Dendritic cell treated with granulocyte-macrophage colony-stimulating factor and Interleukin-4, amounts not matched to agents 40 ng/mL and 50 ng/mL, for 4 days (primary cell): ENCODE data around the gene PCED1A.

Experiments
- H3K27ac Mint-ChIP-seq: one replicate; pipeline ENCODE4 v1.8.0; 2022; ENCODE audit warnings: mild to moderate bottlenecking, mixed read lengths
- H3K27me3 Mint-ChIP-seq: one replicate; pipeline ENCODE4 v1.8.0; 2022; ENCODE audit warnings: mild to moderate bottlenecking, mixed read lengths
- H3K36me3 Mint-ChIP-seq: one replicate; pipeline ENCODE4 v1.8.0; 2022; ENCODE audit warnings: low read depth, mixed read lengths
- H3K4me1 Mint-ChIP-seq: one replicate; pipeline ENCODE4 v1.8.0; 2022; ENCODE audit warnings: low read depth, mixed read lengths
- H3K4me3 Mint-ChIP-seq: one replicate; pipeline ENCODE4 v1.8.0; 2022; ENCODE audit warnings: mild to moderate bottlenecking, moderate library complexity, mixed read lengths
- H3K9me3 Mint-ChIP-seq: one replicate; pipeline ENCODE4 v1.8.0; 2022; ENCODE audit warnings: mixed read lengths
- intact Hi-C: fragments of 100-400 bp; cut with micrococcal nuclease; formaldehyde crosslinking; loops from one replicate; pipeline ENCODE4 v1.15.0; 2022

PCED1A gene

DNA sequence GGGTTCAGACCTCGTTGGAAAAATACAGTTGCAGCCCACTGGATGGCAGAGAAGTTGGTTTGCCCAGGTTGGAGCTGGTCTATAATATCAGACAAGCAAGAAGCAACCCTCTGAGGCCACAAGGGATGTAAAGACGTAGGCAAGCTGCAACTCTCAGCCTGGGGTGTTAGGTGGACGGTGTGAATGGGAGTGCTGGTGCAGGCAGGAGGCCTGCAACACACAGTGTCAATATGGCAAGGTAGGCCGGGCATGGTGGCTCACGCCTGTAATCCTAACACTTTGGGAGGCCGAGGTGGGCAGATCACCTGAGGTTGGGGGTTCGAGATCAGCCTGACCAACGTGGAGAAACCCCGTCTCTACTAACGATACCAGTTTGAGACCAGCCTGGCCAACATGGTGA lies 10.6 kb upstream of the PCED1A start:
- no peak overlapping the region for H3K27ac Mint-ChIP-seq
- peaks cover 12% of the 10 kb centered on the region for H3K4me1 Mint-ChIP-seq
- peaks cover 24% of the 10 kb centered on the region for H3K36me3 Mint-ChIP-seq
- H3K9me3 Mint-ChIP-seq, result no peaks in the 10 kb centered on the region
- intact Hi-C loops, result loop anchor here (5.0 kb wide), 1 partner anchor 94 kb away; no protein-coding TSS in a partner anchor
- no peaks in the 10 kb centered on the region for H3K27me3 Mint-ChIP-seq
- no peak overlapping the region for H3K4me3 Mint-ChIP-seq

DNA sequence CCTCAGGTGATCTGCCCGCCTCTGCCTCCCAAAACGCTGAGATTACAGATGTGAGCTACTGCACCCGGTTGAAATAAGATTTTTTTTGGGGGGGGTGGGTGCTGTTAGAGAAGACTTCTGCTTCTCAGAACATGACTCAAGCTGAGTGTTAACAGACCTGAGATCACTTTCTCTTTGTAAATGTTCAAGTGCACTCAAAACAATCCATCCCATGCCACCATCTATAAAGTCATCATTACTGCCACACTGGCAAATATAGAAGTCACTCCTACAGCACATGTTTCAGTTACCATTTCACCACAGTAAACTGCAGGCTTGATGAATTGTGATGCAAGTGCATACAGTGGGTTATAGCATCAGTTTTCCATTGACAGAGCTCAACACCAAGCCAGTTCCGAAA lies 9.1 kb upstream of the PCED1A start:
- intact Hi-C loops, result no loop called here
- Mint-ChIP-seq H3K9me3 (no peaks in the 10 kb centered on the region), H3K4me3 (no peak overlapping the region), H3K27me3 (no peaks in the 10 kb centered on the region), H3K4me1 (peaks cover 21% of the 10 kb centered on the region), H3K36me3 (peaks cover 30% of the 10 kb centered on the region), H3K27ac (no peak overlapping the region)

DNA sequence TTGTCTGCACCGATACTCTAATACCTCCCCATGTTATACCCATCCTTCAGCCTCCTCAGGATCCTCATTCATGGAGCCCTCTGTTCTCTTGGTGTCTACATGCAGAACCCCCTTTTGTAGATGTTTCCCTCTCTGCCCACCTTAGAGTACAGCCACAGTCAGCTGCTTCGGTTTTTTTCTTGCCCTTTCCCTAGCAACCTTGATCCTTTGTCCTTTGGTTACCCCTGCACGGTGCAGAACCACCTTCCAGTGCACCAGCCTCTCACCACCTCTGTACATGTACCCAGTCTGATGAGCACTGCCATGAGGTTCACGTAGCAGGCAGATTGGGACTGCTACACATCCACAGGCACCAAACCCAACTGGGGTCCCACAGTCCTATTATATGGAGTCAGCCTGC lies 7.3 kb upstream of the PCED1A start:
- Mint-ChIP-seq H3K27ac (no peak overlapping the region), H3K4me1 (peaks cover 28% of the 10 kb centered on the region), H3K9me3 (no peaks in the 10 kb centered on the region), H3K27me3 (no peaks in the 10 kb centered on the region), H3K4me3 (no peak overlapping the region), H3K36me3 (peaks cover 33% of the 10 kb centered on the region)
- intact Hi-C loops, result no loop called here

DNA sequence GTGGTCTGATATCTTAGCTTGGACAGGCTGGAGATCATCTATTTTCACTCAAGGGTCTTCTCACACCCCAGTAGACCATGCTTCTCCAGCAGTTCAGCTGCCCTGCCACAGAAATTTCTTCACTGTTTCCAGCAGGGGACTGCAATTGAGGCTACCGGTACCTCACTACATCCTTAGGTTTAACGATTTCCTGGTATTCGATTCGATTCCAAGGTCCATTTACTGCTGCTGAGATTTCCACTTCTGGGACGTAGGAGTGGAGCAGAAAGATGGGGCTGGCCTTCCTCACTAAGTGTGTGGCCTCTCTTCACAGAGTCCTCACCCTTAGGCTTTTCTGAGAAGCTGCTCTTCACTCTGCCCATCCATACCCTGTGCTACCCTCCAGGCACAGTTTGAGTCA lies 6.2 kb upstream of the PCED1A start:
- peaks cover 33% of the 10 kb centered on the region for H3K36me3 Mint-ChIP-seq
- no peaks in the 10 kb centered on the region for H3K9me3 Mint-ChIP-seq
- intact Hi-C loops, result no loop called here
- H3K4me1 Mint-ChIP-seq, result peaks cover 24% of the 10 kb centered on the region
- no peak overlapping the region for H3K27ac Mint-ChIP-seq
- H3K4me3 Mint-ChIP-seq, result no peak overlapping the region
- no peaks in the 10 kb centered on the region for H3K27me3 Mint-ChIP-seq

DNA sequence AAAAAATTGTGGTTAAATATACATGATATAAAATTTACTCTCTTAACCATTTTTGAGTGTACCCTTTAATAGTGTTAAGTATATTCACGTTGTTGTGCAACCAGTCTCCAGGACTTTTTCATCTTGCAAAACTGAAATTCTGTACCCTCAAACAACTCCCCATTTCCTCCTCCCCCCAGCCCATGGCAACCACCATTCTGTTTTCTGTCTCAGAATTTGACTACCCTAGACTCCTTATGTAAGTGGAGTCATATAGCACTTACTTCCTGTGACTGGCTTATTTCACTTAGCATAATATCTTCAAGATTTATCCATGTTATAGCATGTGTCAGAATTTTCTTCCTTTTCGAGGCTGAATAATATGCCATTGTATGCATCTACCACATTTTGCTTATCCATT lies 5.2 kb upstream of the PCED1A start:
- Mint-ChIP-seq H3K27me3 (no peaks in the 10 kb centered on the region), H3K27ac (no peak overlapping the region), H3K36me3 (peaks cover 40% of the 10 kb centered on the region), H3K4me3 (no peak overlapping the region), H3K9me3 (no peaks in the 10 kb centered on the region), H3K4me1 (peaks cover 29% of the 10 kb centered on the region)
- intact Hi-C loops, result no loop called here

DNA sequence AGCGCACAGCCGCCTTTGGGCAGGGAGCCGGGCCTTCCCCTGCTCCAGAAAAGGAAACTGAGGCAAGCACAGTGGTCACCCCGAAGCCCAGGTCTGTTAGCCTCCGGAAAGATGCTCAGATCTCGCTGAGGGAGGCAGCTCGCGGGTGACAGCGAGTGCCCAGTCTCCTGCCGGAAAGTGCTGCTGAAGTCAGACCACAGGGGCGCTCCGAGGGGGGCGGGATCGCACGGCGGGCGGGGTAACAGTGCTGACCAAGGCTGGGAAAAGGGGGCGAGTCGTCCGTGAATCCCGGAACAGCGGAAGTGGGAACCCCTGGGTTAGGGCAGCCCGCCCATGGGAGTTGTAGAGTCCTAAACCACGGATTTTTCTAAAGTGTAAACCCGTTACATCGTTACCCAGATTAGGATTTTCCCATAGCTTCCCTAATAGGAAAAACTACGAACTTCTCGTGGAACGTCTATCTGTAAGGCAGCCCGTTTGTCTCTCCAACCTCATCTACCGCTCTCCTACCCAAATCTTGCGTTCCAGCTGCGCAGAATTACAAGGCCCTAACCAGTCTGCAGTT lies 594 bp upstream of the PCED1A start:
- Mint-ChIP-seq H3K27me3 (peaks cover 2% of the 10 kb centered on the region), H3K4me3 (peak overlapping the region; percentile 88), H3K36me3 (peaks cover 60% of the 10 kb centered on the region), H3K27ac (peak overlapping the region; percentile 93), H3K9me3 (no peaks in the 10 kb centered on the region), H3K4me1 (peaks cover 55% of the 10 kb centered on the region)
- intact Hi-C loops, result loop anchor here (1.0 to 2.0 kb wide), 2 partner anchors 9 to 30 kb away; no protein-coding TSS in a partner anchor

DNA sequence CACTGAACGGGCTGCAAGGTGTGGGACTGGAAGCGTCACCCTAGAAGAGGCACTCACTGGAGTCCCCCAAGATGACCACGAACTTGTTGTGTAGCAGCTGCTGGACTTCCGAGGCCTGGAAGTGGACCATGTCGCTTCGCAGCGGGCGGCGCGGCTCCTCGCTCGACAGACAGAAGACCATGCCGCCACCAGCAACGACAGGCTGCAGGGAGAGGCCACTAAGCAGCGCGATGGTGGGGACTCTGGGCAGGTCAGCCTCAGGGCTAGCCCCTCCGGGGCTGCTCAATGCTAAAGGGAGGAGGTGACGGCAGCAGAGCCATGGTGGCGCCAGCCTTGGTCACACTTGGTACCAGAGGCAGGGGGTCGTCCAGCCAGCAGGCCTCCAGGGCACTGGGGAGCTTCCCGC lies 720 bp downstream of the PCED1A start:
- peak overlapping the region; percentile 93 for H3K27ac Mint-ChIP-seq
- intact Hi-C loops, result loop anchor here (1.0 to 2.0 kb wide), 2 partner anchors 7 to 31 kb away; no protein-coding TSS in a partner anchor
- peaks cover 2% of the 10 kb centered on the region for H3K27me3 Mint-ChIP-seq
- no peaks in the 10 kb centered on the region for H3K9me3 Mint-ChIP-seq
- peak overlapping the region; percentile 69 for H3K4me3 Mint-ChIP-seq
- peaks cover 62% of the 10 kb centered on the region for H3K4me1 Mint-ChIP-seq
- H3K36me3 Mint-ChIP-seq, result peaks cover 67% of the 10 kb centered on the region

DNA sequence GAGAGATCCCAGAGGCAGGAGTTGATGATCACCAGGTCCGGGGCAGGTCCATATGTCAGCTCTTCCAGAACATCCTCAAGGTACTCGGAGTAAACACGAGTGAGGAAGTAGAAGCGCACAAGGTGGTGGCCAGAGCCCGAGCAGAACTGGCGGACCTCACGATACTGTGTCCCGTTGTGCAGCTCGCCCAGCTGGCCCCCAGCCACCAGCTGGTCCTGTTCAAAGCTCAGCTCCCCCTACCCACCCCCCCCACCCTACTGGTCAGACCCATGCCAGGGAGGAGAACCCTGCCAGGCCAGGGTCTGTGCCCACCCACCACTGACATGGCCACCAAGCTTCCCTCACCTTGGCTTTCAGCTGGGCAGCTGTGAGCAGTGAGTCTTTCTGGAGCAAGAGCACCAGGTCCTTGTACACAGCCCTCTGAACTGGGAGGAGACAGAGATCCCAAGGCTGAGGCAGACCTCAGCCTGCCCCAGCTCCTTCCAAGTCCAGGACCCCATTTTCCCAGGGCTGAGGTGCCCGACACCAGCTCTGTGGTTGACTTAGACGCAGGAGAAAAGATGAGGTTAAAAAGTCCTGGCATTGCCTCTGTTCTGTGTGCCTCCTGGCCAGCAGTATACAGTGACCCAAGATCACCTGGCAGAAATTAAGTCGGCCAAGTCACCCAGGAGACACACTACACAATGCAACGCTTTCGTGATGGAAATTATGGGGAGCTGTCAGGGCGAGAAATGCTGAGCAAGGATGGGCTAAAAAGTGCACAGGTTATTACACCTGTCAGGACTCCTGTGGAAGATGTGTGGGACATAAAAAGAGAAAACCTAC lies 1.4 kb downstream of the PCED1A start:
- Mint-ChIP-seq H3K4me1 (peaks cover 62% of the 10 kb centered on the region), H3K27ac (peak overlapping the region; percentile 93), H3K4me3 (peak overlapping the region; percentile 69), H3K36me3 (peaks cover 65% of the 10 kb centered on the region), H3K27me3 (peaks cover 2% of the 10 kb centered on the region), H3K9me3 (no peaks in the 10 kb centered on the region)
- intact Hi-C loops, result no loop called here

DNA sequence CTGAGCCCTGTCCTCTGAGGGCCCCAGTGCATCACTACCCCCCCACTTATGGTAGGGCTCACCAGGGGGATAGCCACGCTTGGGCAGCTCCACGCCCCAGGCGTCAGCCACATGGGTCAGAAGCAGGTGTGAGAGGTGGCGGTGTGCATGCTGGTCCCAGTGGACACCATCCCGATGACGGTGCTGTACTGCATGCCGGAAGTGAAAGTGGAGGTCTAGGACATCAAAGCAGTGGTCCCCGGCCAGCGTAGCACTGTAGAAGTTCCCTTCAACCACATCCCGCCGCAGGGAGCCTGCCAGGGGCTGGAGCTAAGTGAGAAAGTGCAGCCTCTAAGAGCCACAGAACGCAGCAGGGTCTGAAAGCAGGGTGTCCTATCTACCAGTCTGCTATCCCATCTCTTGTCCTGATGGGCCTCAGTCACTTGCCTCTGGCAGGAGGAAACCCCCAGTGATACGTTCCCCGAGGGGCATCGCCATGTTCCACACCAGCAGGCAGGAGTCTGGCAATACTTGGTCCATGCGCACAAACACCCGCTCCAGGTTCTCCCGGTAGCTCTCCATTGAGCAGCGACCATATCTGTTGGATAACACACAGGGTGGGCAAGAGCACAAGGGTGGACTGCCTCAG lies 2.2 kb downstream of the PCED1A start:
- H3K27me3 Mint-ChIP-seq, result peaks cover 2% of the 10 kb centered on the region
- H3K4me1 Mint-ChIP-seq, result peaks cover 67% of the 10 kb centered on the region
- H3K27ac Mint-ChIP-seq, result peak overlapping the region; percentile 93
- peaks cover 64% of the 10 kb centered on the region for H3K36me3 Mint-ChIP-seq
- intact Hi-C loops, result no loop called here
- no peak overlapping the region for H3K4me3 Mint-ChIP-seq
- no peaks in the 10 kb centered on the region for H3K9me3 Mint-ChIP-seq

DNA sequence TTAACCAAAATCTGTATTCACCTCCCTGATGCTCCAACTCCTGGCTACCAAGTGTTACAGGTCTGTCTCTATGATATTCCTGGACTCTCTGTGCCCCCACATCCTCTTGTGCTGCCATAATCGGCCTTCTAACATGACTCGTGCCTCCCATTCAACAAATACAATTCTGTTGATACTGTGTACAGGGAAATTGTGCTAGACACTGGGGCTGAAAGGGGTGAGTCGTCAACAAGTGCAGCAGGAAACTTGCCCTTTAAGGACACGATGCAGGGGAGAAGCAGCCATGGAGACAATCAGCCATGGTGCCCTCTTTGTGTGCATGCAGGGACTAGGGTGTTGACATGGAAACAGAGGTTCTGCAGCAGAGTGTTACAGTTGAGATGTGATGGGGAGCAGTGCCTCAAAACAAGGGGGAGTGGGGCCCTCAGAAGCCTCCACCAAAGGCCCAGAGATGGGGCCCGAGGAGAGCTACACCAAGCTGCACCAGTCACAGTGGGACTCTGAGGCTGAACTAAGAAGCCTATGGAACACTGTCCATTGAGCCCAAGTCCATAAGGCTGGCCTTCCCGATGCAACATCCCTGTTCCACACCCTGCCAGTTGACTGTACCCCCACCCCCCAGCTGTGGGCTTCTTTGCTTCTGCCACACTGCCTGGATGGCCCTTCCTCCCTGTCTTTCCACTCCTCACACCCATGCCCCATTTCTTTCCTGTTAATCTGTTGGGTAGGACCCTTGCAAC lies 3.1 kb downstream of the PCED1A start:
- H3K27me3 Mint-ChIP-seq, result peaks cover 2% of the 10 kb centered on the region
- peaks cover 60% of the 10 kb centered on the region for H3K36me3 Mint-ChIP-seq
- H3K27ac Mint-ChIP-seq, result peak overlapping the region; percentile 1
- intact Hi-C loops, result no loop called here
- H3K4me1 Mint-ChIP-seq, result peaks cover 70% of the 10 kb centered on the region
- no peaks in the 10 kb centered on the region for H3K9me3 Mint-ChIP-seq
- no peak overlapping the region for H3K4me3 Mint-ChIP-seq

DNA sequence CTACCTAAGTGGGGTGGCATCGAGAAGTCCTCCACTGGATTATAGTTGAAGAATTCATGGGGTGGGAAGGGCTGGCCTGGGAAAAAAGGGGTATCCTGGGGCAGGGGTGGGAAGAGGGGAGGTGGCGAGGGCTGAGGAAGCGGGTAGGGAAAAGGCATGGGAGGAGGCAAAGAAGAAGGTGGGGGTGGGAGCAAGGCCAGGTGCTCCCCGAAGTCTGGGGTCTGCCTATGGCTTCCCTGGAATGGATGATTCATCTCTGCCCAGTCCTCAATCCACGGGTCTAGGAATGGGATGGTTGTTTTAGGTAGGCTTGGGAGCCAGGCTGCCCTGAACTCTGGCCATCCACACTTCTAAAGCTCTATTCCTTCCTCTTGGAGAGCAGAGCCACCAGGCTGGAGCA lies 4.4 kb downstream of the PCED1A start:
- Mint-ChIP-seq H3K9me3 (no peaks in the 10 kb centered on the region), H3K36me3 (peaks cover 57% of the 10 kb centered on the region), H3K4me3 (no peak overlapping the region), H3K27ac (peak overlapping the region; percentile 1), H3K27me3 (peaks cover 2% of the 10 kb centered on the region), H3K4me1 (peaks cover 62% of the 10 kb centered on the region)
- intact Hi-C loops, result no loop called here

DNA sequence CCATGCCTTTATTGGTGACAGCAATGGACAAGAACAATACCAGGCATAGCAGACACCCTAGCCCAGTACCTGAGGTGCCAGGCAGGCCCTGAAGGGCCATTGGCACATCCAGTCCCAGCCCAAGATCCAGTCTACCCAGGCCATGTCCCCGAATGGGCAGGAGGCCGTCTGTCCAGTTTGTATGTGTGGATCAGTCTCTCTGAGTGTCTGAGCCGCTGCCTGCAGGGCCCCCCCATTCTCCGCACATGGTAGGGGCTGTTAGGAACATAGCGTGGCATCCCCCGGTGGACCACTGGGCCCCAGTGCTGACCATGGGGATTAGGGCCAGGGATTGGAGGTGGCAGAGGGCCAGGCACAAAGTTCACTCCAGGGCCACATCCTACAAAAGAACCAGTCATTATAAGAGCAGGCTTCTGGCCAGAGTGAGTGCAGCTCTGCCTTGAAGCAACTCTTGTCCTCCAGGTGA lies 5.1 kb downstream of the PCED1A start:
- Mint-ChIP-seq H3K27ac (no peak overlapping the region), H3K9me3 (no peaks in the 10 kb centered on the region), H3K36me3 (peaks cover 53% of the 10 kb centered on the region), H3K27me3 (peaks cover 4% of the 10 kb centered on the region), H3K4me1 (peaks cover 62% of the 10 kb centered on the region), H3K4me3 (no peak overlapping the region)
- intact Hi-C loops, result no loop called here

DNA sequence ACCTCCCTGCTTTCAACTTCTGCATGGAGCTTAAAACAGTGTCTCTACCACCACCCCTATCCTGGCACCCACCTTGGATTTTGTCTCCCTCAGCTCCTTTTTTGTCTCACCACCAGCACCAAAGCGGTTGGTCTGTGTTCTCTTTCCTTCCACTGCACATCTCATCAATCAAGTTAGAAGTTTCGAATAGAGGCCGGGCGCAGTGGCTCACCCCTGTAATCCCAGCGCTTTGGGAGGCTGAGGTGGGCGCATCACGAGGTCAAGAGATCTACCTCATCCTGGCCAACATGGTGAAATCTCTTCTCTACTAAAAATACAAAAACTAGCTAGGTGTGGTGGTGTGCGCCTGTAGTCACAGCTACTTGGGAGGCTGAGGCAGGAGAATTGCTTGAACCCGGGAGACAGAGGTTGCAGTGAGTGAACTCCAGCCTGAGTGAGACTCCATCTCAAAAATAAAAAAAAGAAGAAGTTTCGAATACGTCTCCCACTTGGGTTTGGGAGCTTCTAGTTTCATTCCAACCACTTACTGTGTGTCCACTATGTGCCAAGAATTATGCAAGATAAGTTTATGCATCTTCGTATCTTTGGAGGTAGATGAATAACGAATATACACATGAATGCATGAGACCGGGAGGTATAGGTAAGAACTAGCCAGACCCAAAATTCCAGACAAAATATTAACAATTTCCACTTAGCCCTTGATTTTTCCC lies 5.9 kb downstream of the PCED1A start:
- H3K4me1 Mint-ChIP-seq, result peaks cover 59% of the 10 kb centered on the region
- H3K27ac Mint-ChIP-seq, result peak overlapping the region; percentile 77
- H3K36me3 Mint-ChIP-seq, result peaks cover 52% of the 10 kb centered on the region
- no peak overlapping the region for H3K4me3 Mint-ChIP-seq
- intact Hi-C loops, result loop anchor here (5.0 kb wide), 1 partner anchor 57 kb away; no protein-coding TSS in a partner anchor
- H3K9me3 Mint-ChIP-seq, result no peaks in the 10 kb centered on the region
- H3K27me3 Mint-ChIP-seq, result peaks cover 8% of the 10 kb centered on the region
